ENCODE results near the gene PLEKHJ1. TPM values are rescaled to one million over a fixed set of nuclear protein-coding genes. Genes with fewer than 3 reads are reported as not detected.

The PLEKHJ1 gene
- total and polyA plus RNA-seq, 9 of the 15 experiments (the other 6 are each of a cell fraction or from before 2014, with no cell fraction given) = 1.5 to 188 (median 63.9) TPM

DNA sequence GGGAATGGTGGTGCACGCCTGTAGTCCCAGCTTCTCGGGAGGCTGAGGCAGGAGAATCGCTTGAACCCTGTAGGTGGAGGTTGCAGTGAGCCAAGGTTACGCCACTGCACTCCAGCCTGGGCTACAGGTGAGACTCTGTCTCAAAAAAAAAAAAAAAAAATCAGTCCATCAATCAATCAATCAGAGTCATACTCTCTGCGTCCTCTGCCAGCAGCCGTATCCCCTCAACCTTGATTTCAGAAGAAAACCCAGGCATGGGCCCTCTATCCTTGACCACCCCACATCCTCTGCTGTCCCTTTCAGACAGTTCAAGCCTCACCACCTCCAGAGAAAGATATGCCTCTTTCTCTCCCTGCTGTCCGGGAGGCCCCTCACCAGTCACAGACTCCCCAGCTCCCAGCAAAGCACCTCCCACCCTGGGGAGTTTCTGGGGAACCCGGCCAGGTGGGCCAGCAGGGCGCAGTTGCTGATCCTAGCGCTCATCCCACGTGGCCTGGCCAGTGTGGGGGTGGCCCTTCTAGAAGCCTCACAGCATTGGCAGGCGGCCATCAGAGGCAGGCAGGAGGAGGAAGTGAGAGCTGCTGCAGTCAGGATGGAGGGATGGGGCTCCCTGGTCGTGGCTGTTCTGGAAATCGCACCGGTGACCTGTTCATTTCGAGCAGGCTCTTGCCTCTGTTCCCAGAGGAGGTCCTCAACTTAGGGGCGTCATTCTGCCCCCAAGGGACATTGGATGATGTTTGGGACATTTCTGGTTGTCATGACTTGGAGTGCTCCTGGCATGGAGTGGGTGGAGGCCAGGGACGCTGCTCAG lies 30.3 kb upstream of the PLEKHJ1 start (continued):
- TF ChIP-seq BHLHE40 (IDR thresholded peaks at IDR 0.05; ENCODE audit: low read length) (peak; percentile 36; the same call in 1 of the 2 replicates), CAMTA2 (CRISPR knock-in tag; conservative IDR thresholded peaks at IDR 0.05) (no peak), ARID1B (IDR thresholded peaks at IDR 0.05) (peak; percentile 57), SIRT6 (IDR thresholded peaks at IDR 0.05; ENCODE audit: low read depth, low read length) (no peak), DPF2 (IDR thresholded peaks at IDR 0.05) (peak; percentile 15; the same call in 1 of the 2 replicates), PHF8 (IDR thresholded peaks at IDR 0.05; ENCODE audit: borderline replicate concordance, low read length) (peak; percentile 28; the same call in 1 of the 2 replicates), KLF6 (CRISPR knock-in tag; IDR thresholded peaks at IDR 0.05; ENCODE audit: borderline replicate concordance) (no peak), ETV6 (IDR thresholded peaks at IDR 0.05; ENCODE audit: borderline replicate concordance in 1 of 2, low read depth in 2 of 2, low read length in 1 of 2) (no peak), ETV6 (CRISPR knock-in tag; IDR thresholded peaks at IDR 0.05; ENCODE audit: borderline replicate concordance) (no peak), JUND (IDR thresholded peaks at IDR 0.05; ENCODE audit: borderline replicate concordance, low read depth, low read length) (peak; percentile 54), JUND (tag; IDR thresholded peaks at IDR 0.05; ENCODE audit: borderline replicate concordance, low read depth, low read length) (peak; percentile 51; the same call in 1 of the 3 replicates), CXXC5 (CRISPR knock-in tag; IDR thresholded peaks at IDR 0.05) (peak; percentile 43; the same call in 1 of the 2 replicates), MYC (IDR thresholded peaks at IDR 0.05; ENCODE audit: low read depth, low read length) (peak; percentile 97), MYC (CRISPR knock-in tag; IDR thresholded peaks at IDR 0.05; ENCODE audit: borderline replicate concordance, low read depth) (peak; percentile 79; the same call in 1 of the 2 replicates), RAD51 (IDR thresholded peaks at IDR 0.05; ENCODE audit: borderline replicate concordance, low read depth) (peak; percentile 81), POLR2AphosphoS2 (IDR thresholded peaks at IDR 0.05; ENCODE audit: low read length) (no peak)
- TF ChIP-seq, protein P1, sequence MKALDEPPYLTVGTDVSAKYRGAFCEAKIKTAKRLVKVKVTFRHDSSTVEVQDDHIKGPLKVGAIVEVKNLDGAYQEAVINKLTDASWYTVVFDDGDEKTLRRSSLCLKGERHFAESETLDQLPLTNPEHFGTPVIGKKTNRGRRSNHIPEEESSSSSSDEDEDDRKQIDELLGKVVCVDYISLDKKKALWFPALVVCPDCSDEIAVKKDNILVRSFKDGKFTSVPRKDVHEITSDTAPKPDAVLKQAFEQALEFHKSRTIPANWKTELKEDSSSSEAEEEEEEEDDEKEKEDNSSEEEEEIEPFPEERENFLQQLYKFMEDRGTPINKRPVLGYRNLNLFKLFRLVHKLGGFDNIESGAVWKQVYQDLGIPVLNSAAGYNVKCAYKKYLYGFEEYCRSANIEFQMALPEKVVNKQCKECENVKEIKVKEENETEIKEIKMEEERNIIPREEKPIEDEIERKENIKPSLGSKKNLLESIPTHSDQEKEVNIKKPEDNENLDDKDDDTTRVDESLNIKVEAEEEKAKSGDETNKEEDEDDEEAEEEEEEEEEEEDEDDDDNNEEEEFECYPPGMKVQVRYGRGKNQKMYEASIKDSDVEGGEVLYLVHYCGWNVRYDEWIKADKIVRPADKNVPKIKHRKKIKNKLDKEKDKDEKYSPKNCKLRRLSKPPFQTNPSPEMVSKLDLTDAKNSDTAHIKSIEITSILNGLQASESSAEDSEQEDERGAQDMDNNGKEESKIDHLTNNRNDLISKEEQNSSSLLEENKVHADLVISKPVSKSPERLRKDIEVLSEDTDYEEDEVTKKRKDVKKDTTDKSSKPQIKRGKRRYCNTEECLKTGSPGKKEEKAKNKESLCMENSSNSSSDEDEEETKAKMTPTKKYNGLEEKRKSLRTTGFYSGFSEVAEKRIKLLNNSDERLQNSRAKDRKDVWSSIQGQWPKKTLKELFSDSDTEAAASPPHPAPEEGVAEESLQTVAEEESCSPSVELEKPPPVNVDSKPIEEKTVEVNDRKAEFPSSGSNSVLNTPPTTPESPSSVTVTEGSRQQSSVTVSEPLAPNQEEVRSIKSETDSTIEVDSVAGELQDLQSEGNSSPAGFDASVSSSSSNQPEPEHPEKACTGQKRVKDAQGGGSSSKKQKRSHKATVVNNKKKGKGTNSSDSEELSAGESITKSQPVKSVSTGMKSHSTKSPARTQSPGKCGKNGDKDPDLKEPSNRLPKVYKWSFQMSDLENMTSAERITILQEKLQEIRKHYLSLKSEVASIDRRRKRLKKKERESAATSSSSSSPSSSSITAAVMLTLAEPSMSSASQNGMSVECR (CRISPR knock-in tag; IDR thresholded peaks at IDR 0.05) = peak; percentile 37; the same call in 1 of the 2 replicates
- TF ChIP-seq, protein P2, sequence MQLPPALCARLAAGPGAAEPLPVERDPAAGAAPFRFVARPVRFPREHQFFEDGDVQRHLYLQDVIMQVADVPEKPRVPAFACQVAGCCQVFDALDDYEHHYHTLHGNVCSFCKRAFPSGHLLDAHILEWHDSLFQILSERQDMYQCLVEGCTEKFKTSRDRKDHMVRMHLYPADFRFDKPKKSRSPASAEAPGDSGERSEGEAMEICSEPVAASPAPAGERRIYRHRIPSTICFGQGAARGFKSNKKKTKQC (CRISPR knock-in tag; IDR thresholded peaks at IDR 0.05) = peak; percentile 45; the same call in 1 of the 2 replicates
- TF ChIP-seq, protein P3, sequence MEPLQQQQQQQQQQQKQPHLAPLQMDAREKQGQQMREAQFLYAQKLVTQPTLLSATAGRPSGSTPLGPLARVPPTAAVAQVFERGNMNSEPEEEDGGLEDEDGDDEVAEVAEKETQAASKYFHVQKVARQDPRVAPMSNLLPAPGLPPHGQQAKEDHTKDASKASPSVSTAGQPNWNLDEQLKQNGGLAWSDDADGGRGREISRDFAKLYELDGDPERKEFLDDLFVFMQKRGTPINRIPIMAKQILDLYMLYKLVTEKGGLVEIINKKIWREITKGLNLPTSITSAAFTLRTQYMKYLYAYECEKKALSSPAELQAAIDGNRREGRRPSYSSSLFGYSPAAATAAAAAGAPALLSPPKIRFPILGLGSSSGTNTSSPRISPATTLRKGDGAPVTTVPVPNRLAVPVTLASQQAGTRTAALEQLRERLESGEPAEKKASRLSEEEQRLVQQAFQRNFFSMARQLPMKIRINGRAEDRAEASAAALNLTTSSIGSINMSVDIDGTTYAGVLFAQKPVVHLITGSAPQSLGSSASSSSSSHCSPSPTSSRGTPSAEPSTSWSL (CRISPR knock-in tag; IDR thresholded peaks at IDR 0.05; ENCODE audit: borderline replicate concordance) = 0 out of 2 replicates have a peak, but pooled peaks have one; percentile 37
- TF ChIP-seq, protein P4, sequence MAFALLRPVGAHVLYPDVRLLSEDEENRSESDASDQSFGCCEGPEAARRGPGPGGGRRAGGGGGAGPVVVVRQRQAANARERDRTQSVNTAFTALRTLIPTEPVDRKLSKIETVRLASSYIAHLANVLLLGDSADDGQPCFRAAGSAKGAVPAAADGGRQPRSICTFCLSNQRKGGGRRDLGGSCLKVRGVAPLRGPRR (CRISPR knock-in tag; IDR thresholded peaks at IDR 0.05) = no peak

Data from K562 (cell line).